ENCODE data around the gene MBL2.

DNA sequence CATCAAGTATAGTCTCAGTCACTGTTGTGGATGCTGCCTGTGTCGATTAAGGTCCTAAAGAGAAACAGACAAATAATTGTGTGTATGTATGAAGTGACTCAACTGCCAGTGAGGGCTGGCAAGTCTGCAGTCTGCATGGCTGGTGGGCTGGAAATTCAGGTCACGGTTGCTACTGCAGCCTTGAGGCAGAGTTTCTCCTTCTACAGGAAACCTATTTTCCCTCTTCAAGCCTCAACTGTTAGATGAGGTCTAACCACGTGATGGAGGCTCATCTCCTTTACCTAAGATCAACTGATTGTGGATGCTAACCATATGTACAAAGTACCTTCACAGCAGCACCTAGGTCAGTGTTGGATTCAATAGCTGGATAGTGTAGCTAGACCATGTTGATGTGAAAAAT is 29.9 kb downstream of the MBL2 start:
- TF ChIP-seq CTCF (conservative IDR thresholded peaks at IDR 0.05; ENCODE audit: low read depth, low read length) (no peak), EZH2 (IDR thresholded peaks at IDR 0.05; ENCODE audit: low read length, unreplicated experiment) (no peak)

Measured in PC-3 (cell line).